HFF-Myc (cell line): Measurements from ENCODE around the gene VSTM2L.

Experiments used
- DNase-seq: peaks from one replicate; pipeline ENCODE4 v3.0.0-alpha.2; 2011; ENCODE audit warnings: low read depth; ENCODE audit errors: extremely low read depth
- H3K4me3 ChIP-seq: replicated peaks from 2 replicates; pipeline ENCODE4 v1.5.1; 2011; ENCODE audit warnings: low read depth, mild to moderate bottlenecking, control low read depth, low read length
- TF ChIP-seq, protein P1 (sequence below): IDR thresholded peaks from 2 replicates; pipeline ENCODE4 v1.5.1; 2012; ENCODE audit warnings: mild to moderate bottlenecking, low read depth, low read length, control low read depth; ENCODE audit errors: missing control alignments

The VSTM2L gene

DNA sequence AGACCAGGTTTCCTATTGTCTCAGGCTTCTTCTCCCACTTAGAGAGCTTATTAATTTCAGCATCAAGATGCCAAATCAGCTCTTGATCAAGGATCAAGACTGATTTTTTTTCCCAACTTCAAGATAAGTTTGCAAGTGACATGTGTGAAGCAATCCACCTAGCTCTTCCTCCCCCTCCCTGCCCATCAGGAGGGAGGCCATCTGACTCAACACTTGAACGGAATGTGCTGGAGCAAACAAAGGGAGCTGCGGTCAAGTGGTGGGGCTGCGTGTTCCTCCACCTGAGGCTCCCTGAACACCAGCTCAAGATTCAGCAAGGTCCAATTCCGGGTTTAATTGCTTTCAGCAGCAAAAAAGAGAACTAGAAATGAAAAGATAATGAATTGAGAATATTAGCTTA lies 91.6 kb downstream of the VSTM2L start:
- H3K4me3 ChIP-seq: no peak overlapping the region
- DNase-seq: no peak
- TF ChIP-seq, protein P1, sequence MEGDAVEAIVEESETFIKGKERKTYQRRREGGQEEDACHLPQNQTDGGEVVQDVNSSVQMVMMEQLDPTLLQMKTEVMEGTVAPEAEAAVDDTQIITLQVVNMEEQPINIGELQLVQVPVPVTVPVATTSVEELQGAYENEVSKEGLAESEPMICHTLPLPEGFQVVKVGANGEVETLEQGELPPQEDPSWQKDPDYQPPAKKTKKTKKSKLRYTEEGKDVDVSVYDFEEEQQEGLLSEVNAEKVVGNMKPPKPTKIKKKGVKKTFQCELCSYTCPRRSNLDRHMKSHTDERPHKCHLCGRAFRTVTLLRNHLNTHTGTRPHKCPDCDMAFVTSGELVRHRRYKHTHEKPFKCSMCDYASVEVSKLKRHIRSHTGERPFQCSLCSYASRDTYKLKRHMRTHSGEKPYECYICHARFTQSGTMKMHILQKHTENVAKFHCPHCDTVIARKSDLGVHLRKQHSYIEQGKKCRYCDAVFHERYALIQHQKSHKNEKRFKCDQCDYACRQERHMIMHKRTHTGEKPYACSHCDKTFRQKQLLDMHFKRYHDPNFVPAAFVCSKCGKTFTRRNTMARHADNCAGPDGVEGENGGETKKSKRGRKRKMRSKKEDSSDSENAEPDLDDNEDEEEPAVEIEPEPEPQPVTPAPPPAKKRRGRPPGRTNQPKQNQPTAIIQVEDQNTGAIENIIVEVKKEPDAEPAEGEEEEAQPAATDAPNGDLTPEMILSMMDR: no peak
